Measurements from ENCODE around the gene KCNIP4. TPM values are rescaled to one million over a fixed set of nuclear protein-coding genes. Genes with fewer than 3 reads are reported as not detected.

The KCNIP4 gene
- total and polyA plus RNA-seq, 10 of the 15 experiments (the other 5 are each of a cell fraction or from before 2014, with no cell fraction given) = 0.03 to 0.23 (median 0.13) TPM; not detected in 7

GRCh38 chr4:21117541-21118180 lies 830.9 kb downstream of the KCNIP4 start:
- Histone ChIP-seq H3K27me3 (replicated peaks in 1 of 2; ENCODE audit: control insufficient read depth in 2 of 2, insufficient read depth in 2 of 2, low read length in 1 of 2) (no peaks in the 10 kb centered on the region), H3K36me3 (ENCODE audit: control insufficient read depth in 2 of 2, insufficient read depth in 2 of 2, low read length in 1 of 2) (no peaks in the 10 kb centered on the region), H3K4me1 (ENCODE audit: control insufficient read depth, insufficient read depth, low read length) (no peaks in the 10 kb centered on the region), H3K27ac (ENCODE audit: control insufficient read depth, insufficient read depth) (no peak overlapping the region), H4K20me1 (ENCODE audit: control insufficient read depth, insufficient read depth) (no peaks in the 10 kb centered on the region), H3K4me2 (ENCODE audit: control insufficient read depth, insufficient read depth) (no peak overlapping the region), H3K9me3 (replicated peaks; ENCODE audit: control insufficient read depth, insufficient read depth, low read length) (no peaks in the 10 kb centered on the region), H3K4me3 (no peak overlapping the region), H2AFZ (ENCODE audit: control insufficient read depth, low read depth, low read length) (no peak overlapping the region), H3K79me2 (ENCODE audit: control insufficient read depth, insufficient read depth, low read length) (no peaks in the 10 kb centered on the region), H3K9ac (ENCODE audit: control insufficient read depth, insufficient read depth, low read length) (no peak overlapping the region)
- intact Hi-C loops (cut with micrococcal nuclease; ENCODE audit: unreplicated experiment) (no loop called here), in situ Hi-C loops (cut with MboI) (no loop called here)
- ChIA-PET SMC1A (ENCODE audit: uncharacterized antibody, unreplicated experiment) (no interaction called here), CTCF (no interaction called here), POLR2A (no interaction called here), RAD21 (ENCODE audit: unreplicated experiment) (no interaction called here)
- FAIRE-seq = no peak
- TF ChIP-seq CEBPB (IDR thresholded peaks at IDR 0.05; ENCODE audit: borderline replicate concordance in 1 of 2, low read depth in 2 of 2, low read length in 2 of 2) (no peak), NRF1 (conservative IDR thresholded peaks at IDR 0.05; ENCODE audit: low read depth, low read length) (no peak), ZBTB11 (CRISPR knock-in tag; IDR thresholded peaks at IDR 0.05) (no peak), GATAD2B (conservative IDR thresholded peaks at IDR 0.05; ENCODE audit: low read depth) (no peak), BACH1 (IDR thresholded peaks at IDR 0.05; ENCODE audit: borderline replicate concordance) (no peak), IRF3 (IDR thresholded peaks at IDR 0.05) (no peak), SPI1 (IDR thresholded peaks at IDR 0.05; ENCODE audit: borderline replicate concordance, insufficient read depth, low read depth, low read length) (no peak), SREBF2 (IDR thresholded peaks at IDR 0.05; ENCODE audit: low read length) (no peak), FOS (IDR thresholded peaks at IDR 0.05; ENCODE audit: borderline replicate concordance, extremely low read depth, insufficient read length) (no peak), HSF1 (IDR thresholded peaks at IDR 0.05; ENCODE audit: low read depth, low read length) (no peak), USF1 (IDR thresholded peaks at IDR 0.05; ENCODE audit: borderline replicate concordance, extremely low read length, insufficient read depth, low read depth, low read length) (no peak), WRNIP1 (IDR thresholded peaks at IDR 0.05; ENCODE audit: borderline replicate concordance, low read depth, low read length) (no peak)
- DNase-seq (ENCODE audit: low read depth, low spot score) = no peak
- no peak for ATAC-seq
- no TSS peak for BruUV-seq (replicated peaks)
- 26% methylated on average over 7 of the region's 7 CpGs for WGBS (ENCODE audit: insufficient coverage, insufficient replicate concordance, low lambda C conversion rate, missing lambda C conversion rate)

All from GM12878 (cell line).